ENCODE data around the gene GPC3.

DNA sequence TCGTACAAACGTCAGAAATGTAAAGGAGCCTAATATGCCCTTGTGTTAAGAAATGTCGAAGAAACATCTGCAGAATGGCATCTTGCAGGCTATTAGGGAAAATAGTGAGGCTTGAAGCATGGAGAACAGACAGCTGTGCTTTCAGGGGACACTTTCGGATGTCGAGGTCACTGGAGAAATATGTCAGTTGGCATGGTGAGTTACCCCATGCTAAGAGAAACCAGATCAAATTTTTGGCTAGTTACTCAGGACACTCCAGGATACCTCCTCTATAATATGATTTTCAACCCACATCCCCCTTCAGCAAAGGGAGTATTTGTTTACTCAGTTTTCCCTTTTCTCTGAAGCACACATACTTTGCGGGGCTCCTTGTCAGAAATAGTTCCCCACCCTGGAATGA is 171.4 kb downstream of the GPC3 start:
- TF ChIP-seq, protein P1, sequence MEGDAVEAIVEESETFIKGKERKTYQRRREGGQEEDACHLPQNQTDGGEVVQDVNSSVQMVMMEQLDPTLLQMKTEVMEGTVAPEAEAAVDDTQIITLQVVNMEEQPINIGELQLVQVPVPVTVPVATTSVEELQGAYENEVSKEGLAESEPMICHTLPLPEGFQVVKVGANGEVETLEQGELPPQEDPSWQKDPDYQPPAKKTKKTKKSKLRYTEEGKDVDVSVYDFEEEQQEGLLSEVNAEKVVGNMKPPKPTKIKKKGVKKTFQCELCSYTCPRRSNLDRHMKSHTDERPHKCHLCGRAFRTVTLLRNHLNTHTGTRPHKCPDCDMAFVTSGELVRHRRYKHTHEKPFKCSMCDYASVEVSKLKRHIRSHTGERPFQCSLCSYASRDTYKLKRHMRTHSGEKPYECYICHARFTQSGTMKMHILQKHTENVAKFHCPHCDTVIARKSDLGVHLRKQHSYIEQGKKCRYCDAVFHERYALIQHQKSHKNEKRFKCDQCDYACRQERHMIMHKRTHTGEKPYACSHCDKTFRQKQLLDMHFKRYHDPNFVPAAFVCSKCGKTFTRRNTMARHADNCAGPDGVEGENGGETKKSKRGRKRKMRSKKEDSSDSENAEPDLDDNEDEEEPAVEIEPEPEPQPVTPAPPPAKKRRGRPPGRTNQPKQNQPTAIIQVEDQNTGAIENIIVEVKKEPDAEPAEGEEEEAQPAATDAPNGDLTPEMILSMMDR (conservative IDR thresholded peaks at IDR 0.05 in 1 of 2, IDR thresholded peaks at IDR 0.05 in 1 of 2; ENCODE audit: extremely low read depth in 1 of 2, insufficient read depth in 1 of 2, low read depth in 1 of 2, low read length in 2 of 2): no peak
- no peak for TF ChIP-seq EZH2 (IDR thresholded peaks at IDR 0.05; ENCODE audit: borderline replicate concordance, low read length)
